ENCODE measurements around the gene TREX2.

Gene TREX2, protein sequence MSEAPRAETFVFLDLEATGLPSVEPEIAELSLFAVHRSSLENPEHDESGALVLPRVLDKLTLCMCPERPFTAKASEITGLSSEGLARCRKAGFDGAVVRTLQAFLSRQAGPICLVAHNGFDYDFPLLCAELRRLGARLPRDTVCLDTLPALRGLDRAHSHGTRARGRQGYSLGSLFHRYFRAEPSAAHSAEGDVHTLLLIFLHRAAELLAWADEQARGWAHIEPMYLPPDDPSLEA

DNA sequence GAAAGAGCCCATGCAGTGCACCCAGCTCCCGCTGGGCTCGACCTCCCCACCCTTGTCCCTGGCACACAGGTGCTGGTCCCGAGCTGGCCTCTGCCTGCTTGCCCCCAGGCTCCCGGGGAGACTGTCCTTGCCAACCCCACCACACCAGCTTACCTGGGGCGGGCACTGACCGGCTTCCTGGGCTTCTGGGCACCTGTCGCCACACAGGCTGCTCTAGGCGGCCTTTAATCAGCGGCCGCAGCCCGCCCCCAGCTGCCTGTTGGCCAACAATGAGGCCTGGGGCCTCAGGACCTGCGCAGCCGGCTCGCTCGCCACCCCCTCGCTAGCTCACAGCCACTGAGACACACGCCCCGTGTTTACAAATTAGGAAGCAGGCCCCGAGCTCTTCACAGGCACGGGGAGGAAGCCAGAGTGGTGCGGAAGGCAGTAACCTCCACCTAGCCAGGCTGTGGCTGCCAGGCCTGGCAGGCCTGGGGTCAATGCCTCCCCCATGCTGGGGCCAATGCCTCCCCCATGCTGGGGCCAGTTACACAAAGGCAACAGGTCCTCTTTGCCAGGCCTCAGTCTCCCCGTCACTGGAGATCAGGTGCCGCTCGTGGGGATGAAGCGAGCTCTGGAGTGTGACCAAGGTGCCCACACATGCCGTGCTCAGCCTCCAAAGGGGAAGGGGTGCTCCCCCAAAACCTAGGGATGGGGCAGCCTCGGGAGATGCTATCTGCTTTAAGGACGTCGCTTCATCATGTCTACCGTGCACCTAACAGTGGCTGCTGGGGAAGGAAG is at the start of gene TREX2:
TSS of gene TREX2 (minus strand) at position 201 of the 780 bp plus-strand sequence. CDS start 626 bp downstream, outside the sequence.
- no peak for DNase-seq

DNA sequence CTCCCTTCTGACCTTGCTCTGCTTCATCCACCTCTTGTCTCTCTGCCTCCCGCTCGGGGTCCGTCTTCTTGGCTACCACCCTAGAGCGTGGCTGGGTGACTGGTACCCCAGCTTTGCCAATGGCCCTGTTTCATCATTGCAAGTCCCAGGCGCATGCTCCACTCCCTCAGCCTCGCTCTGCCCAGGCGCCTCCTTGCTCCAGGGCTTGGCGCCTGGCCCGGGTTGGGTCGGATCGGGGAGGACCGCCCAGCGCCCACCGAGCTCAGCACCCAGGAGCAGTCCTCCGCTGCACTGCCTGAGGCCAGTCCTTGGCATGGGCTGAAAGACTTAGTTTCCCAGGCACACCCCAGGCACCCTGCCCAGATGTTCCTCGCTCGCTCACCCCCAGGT is 49.5 kb upstream of the TREX2 start:
- no peak for DNase-seq

DNA sequence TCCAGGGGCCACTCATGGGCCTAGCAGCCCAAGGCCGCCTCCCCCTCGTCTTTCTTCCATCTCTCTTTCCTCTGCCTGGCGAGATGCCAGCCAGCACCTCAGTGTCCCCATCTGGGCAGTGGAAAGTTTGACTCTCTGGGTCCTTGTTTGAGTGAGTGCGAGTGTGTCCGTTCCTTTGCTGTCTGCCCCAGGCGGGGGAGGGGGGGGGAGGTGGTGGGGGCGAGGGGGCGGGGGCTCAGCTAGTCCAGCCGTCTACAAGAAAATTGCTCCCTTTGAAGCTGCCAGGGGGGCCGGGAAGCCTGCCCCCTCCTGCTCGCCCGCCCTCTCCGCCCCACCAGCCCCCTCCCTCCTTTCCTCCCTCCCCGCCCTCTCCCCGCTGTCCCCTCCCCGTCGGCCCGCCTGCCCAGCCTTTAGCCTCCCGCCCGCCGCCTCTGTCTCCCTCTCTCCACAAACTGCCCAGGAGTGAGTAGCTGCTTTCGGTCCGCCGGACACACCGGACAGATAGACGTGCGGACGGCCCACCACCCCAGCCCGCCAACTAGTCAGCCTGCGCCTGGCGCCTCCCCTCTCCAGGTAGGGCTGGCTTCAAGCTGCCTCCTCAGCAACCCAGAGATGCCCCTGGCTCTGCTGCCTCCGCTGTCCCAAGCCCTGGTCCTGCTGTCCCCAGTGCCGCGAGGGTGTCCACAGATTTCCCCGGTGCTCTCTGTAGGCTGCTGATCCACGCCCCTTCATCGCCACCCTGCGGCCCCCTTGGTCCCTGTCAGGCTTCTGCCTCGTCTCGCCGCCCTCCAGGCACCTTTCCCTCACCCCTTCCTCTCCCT is 48.9 kb upstream of the TREX2 start, which contains the start of gene BGN:
TSS of gene BGN (plus strand) at position 440 of the 821 bp plus-strand sequence. CDS start 9,652 bp downstream, outside the sequence.
- no peak for DNase-seq

DNA sequence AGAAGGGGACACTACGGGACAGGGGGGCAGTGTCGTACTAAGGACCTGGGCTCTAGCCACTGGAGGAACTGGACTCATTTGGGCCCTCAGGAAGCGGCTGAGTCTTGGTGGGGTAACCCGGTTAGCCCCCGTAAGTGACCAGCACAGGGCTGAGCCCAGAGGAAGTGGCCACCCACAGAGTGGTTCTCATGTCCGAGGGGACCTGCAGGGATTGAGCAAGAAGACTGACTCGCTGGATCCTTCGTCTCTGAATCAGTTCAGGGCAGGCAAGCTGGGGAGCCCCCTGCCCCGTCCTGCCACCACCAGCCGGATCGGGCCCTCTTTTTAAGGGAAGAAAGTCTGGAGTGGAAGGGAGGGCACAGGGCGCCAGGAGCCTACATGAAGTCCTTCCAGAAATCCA is 48.2 kb upstream of the TREX2 start:
- no peak for DNase-seq

DNA sequence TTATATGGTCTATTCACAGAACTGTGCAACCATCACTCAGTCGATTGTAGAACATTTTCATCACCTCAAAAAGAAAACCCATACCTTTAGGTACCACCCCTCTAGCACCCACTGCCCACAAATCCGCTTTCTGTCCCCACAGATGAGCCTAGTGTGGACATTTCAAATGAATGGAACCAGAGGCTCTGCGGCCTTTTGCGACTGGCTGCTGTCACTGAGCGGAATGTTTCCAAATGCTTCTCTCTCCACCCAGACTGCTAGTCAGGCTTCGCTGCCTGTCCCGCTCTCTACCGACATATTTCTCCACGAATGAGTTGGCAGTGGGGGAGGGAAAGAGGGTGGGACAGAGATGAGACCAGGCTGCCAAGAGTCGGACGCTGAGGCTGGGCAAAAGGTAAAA is 47.2 kb upstream of the TREX2 start:
- DNase-seq = no peak

DNA sequence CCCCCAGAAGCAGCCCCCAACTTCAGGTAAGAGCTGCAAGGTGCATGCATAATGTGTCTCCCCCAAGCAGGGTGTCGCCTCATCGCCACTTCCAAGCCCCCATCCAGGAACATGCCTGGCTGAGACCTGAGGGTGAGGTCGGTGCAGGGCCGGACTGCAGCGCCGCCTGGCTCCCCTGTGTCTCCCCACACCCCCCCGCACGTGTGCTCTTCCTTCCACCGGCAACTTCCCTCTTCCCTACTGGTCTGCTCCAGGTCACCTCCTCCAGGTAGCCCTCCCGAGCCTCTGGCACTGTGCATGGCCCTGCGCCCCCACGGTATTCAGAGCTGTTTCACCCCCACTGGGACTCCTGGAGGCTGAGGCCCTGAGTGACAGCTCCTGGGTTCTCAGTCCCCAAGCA is 46.7 kb upstream of the TREX2 start:
- DNase-seq = no peak

DNA sequence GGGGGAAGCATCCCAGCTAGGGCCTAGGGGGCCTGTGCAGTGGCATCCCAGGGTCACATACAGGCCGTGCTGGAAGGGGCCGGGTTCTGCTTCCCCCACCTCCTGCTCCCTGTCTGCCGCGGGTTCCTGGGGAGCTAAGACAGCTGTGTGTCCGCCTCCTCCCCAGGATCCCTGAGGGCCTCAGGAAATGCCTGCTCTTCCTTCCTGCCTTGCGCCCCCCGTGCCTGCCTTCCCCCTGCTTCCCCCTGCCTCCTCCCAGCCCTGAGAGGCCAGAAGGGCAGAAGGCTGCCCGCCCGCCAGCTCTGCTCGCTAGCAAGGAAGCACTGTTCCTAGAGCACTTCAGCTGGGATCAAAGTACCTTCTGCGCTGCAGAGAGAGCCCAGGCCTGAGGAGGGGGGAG is 46.1 kb upstream of the TREX2 start:
- no peak for DNase-seq

DNA sequence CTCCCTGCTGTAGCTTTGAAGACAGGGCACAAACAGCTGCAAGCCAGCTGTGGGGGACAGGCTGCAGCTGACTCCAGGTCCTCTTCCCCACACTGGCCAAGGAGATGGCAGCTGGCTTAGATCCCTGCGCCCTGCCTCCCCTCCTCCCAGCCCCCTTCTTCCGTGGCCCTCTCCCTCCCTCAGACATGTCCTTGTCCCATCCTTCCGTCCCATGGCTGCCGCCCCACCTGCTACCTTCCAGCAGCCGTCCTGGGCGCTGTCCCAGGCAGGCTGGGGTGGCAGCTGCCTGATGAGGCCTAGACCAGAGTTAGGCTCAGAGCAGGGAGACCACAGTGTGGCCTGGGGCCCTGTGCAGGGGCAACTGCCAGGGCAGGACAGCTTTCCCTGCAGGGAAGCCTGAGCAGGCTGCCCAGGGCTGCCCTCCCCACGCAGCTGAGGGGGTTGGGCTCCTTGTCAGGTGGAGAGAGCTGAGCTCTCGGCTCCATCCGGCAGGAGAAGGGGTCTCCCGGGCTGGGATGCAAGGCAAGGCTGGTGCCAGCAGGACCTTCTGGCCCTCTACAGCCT is 45.6 kb upstream of the TREX2 start:
- DNase-seq = no peak

DNA sequence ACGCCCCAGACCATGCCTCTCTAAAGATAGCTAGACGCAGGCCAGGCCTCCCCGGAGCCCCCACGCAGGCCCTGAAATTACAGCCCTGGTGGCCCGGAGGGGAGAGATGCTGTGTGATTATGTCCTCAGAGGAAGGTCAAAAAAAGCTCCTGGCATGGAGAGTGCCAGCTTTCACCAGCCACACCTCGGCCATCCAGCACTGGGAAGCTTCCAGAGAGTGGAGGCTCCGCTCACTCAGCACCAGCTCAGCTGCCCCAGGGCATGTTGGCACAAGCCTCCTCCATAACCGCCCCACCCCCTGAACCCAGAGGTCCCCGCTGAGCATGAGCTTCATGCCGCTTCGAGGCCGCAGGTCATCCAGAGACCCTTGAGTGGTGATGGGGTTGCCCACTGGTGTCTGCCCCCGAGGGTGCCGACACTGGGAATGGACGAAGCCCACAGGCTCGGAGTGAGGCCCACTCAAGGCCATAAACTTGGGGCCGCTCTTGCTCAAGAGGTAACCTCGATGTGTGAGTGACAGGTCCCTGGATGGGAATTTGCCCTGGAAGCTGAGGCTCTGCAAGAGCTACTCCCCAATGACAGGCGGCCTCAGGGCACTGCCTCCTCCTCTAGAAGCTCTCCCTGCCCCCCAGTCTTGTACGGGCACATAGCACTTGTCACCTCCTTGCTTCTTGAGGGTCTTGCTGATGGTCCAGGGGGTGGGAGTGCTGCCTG is 44.5 kb upstream of the TREX2 start:
- DNase-seq = no peak

DNA sequence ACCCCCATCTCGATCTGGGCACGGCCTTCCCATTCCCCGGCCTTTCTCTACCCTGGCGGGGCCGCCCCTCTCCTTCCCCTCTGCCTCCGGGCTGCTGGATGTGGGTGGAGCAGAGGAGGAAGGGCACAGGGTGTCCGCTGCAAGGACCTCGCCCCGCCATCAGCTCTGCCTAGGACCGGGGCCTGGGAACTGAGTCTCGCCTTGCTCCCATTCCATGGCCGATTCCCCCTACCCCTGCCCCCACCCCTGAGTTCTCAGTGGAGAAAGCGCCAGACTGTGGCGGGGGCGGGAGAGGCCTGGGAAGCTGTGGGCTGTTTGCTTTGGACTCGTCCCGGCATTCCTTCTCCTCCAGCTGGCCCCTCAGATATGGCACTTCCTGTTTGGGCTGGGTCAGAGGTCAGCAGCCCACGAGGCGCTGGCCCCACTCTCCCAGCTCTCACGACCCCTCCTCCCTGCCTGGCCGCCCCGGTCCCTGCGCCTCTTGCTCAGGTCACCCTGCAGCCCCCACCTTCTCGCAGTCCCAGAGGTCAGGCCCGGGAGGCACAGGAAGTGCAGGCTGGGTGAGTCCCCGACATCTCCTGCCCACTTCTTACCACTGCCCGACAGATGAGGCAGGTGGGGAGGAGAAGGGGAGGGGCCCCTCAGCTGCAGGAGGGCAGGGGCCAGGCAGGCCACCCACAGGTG is 42.5 kb upstream of the TREX2 start:
- no peak for DNase-seq

DNA sequence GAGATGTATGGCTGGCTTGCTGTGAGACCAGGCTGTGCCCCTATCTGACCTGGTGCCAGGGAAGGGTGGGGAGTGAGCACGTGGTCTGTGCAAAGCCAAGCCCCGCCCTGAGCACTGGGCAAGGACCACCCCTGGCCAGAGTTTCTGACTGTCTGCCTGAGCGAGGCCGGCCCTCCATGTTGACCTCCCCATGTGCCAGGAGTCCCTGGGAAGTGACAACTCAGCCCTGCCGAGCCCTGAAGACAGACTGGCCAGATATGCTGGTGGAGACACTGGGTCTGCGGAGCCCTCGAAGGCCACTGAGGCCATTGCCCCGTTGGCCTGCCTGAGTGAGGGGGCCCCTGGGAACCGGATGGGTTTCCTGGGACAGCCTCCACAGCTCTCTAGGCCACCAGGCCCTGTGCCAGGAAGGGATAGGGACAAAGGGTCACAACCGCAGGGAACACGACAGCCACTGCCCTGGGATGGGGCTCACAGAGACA is 41.8 kb upstream of the TREX2 start:
- DNase-seq = no peak

DNA sequence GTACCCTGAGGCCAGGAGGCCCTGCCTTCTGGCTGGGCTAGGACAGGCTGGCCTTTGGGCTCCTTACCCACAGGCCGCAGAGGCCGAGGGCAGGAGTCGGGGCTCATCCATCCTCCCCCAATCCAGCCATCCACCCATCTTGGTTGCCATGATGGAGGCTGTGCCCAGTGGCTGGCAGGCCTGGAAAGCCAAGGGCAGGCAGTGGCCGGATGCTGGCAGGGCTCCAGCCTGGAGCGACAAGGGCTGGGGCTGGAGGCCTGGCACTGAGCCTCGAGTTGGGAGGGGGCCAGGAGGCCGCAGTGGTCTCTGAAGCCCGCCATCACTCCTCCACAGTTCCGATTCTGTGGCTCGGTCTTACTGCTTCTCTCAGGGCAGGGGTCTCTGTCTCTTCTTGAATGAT is 40.3 kb upstream of the TREX2 start:
- no peak for DNase-seq

DNA sequence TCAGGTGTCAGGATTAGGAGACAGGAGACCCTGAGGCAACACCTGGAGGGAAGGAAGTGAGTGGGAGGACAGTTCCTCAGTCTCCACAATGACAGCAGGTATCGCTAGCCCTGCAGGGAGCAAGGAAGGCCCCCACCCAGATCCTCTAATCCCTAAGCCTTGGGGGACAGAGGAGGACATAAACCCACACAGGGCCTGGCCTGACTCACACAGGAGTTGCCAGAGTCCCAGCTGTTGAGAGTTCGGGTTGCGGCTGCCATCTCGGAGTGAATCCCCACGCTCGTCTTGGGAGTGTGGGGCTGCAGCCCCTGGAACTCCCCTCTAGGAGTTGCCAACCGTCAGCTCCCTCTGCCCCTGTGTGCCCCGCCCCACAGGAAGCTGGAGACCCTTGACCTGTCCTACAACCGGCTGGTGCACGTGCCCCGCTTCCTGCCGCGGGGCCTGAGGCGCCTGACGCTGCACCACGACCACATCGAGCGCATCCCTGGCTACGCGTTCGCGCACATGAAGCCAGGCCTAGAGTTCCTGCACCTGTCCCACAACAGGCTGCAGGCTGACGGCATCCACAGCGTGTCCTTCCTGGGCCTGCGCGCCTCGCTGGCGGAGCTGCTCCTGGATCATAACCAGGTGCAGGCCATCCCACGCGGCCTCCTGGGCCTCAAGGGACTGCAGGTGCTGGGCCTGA is 39.7 kb upstream of the TREX2 start:
- no peak for DNase-seq

DNA sequence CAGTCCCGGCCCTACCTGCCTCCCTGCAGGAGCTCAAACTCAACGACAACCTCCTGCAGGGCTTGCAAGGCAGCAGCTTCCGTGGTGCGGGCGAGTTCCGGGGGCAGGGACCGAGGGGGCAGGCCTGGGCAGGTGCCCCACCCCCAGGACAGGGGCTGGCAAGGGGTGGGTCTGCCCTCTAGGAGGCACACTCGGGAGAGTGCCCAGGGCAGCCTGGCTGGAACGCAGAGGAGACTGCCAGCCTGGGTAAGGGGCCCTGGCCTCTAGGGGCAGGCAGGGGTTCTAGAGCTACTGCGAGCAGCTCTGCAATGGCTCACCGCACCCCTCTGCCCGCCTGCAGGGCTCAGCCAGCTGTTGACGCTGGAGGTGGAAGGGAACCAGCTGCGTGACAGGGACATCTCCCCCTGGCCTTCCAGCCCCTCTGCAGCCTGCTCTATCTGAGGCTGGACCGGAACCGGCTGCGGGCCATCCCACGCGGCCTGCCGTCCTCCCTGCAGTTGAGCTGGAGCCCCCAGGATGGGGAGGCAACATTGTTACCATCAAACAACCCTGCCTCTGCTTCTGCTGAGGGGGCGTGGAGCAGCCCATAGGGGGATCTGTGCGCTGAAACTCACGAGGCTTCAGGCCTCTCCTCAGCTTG is 36.6 kb upstream of the TREX2 start:
- no peak for DNase-seq

DNA sequence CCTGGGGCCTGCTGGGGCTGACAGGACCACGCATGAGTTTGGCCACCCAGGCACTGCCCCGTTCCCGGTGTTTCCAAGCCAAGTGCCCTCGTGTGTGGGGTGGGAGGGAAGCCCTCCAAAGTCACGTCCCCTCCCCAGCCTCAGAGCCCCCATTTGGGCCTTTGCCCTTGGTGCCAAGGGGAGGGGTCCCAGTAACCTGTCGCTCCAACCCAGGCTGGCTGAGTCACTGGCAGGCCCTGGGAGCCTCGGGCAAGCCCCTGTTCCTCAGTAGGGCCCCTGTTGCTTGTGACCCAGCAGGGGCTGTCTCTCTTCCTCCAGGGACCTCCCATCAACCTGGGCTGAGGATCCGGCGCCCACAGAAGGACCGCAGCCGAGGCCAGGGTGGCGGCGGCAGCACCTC is 35.2 kb upstream of the TREX2 start:
- DNase-seq = no peak

DNA sequence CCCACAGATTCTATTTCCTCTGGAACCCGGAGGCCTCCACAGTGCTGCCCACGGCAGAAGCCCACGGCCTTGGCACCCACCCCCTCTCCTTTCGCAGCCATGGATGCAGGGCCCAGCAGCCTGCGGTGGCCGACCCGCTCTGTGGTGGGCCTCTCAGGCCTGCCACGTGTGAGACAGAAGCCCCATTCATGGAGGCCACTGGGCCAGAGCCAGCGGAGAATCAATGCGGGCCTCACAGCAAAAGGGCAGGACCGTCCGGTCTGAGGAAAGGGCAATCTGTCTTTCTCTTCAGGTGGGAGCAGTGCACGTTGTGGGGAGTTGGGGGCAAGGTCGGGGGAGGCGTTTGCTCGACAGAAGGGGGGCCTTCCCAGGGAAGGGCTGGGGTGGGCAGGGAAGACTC is 32.9 kb upstream of the TREX2 start:
- no peak for DNase-seq

DNA sequence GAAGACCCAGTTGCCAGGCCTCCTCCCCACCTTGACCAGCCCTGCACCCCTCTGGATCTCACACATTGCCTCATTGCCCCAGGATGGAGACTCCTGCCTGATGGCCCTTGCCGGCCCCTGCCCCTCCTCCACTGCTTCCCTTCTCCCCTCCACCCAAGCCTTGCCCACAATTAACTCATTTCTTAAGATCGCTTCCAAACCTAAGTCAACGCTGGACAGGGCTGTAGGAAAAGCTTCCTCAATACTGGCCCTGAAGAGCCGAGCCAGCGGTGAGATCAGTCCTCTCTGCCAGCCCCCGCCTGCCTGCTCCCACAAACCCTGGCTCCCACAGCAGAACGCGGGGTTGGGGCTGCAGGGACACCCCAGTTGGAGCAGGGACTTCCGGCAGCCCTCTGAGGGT is 32.0 kb upstream of the TREX2 start:
- no peak for DNase-seq

DNA sequence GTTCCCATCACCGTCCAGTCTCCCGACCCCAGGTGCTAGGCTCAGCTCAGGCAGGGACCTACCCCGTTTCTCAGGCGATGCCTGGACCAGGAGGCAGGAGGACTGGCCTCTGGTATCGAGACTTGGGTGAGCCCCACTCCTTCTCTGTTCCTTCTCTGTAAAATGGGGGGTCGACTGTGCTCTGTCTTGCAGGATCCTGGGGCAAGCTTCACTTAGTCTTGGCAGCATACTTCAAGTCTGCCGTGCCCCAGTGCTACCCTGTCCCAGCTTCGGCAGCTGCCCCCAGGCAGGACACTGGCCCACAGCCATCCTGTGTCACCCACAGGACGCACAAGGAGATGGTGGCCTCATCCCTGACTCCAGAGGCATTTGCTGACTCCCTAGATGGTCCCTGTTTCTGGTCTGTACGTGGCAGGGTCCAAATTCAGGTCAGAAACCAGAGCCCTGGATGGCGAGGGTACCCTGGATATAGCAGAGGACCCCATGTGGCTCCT is 31.6 kb upstream of the TREX2 start:
- DNase-seq = no peak

DNA sequence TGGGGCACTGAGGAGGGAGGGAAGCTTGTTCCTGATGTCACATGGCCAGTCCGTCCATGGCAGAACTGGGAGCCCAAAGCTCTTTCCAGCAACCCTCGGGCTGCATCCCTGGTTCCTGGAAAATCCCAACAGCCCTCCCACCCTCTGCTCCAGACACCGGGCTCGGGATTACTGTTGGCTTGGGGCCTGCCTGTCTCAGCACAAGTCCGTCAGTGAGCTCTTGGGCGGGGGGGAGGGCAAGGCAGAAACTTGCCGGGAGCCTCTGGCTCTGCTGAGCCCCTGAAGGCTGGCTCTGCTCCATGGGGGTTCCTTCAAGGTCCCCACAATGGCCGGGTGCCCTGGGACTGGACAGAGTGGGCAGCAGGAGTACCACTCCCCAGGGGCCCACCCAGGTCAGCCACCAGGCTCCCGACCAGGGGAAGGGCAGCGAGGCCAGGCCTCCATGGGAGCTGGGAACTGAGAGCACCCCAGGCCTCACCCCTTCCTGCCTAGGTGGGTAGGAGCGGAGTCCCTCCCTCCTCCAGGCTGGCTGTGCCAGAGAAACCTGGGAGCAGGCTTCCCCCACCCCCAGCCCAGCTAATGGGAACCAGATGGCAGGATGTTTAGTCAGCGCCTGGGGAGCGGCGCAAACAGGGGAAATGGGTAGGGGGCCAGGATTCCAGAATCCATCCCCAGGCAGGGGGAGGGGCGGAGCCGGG is 31.0 kb upstream of the TREX2 start:
- DNase-seq = no peak

DNA sequence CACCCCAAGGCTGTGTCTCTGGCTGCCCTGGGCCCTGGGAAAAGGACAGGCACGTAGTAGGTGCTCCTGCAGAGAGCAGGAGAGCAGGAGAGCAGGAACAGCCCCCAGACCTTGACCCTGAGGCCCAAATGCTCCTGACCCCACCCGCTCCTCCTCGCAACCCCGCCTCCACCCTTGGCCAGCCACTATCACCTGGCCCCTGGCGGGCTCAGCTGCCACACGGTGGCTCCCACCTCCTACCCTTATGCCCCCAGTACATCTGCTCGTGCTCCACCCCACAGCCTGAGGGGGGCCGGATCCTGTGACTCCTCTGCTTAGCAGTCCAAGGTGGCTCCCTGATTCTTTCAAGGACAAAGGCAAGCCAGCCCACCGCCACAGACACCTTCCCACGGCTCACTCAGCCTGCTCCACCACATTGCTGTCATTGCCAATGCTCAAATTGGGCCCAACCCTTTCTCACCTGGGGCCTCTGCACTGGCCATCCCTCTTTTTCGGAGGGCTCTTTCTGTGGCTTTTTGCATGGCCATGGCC is 30.0 kb upstream of the TREX2 start:
- DNase-seq = no peak

Data from activated CD4-positive, alpha-beta T cell treated with anti-CD3 and anti-CD28 coated beads, Interleukin-10, Interleukin-2, amounts not matched to agents 100 ng/mL and 50 ng/mL, durations not matched to agents 16 hours and 8 hours (primary cell).